ENCODE data around the gene UBASH3A. TPM values are rescaled to one million over a fixed set of nuclear protein-coding genes. Genes with fewer than 3 reads are reported as not detected.

Gene UBASH3A
- polyA plus RNA-seq, 1 donor (not counting 4 experiments of a cell fraction or from before 2014, with no cell fraction given) = not detected

DNA sequence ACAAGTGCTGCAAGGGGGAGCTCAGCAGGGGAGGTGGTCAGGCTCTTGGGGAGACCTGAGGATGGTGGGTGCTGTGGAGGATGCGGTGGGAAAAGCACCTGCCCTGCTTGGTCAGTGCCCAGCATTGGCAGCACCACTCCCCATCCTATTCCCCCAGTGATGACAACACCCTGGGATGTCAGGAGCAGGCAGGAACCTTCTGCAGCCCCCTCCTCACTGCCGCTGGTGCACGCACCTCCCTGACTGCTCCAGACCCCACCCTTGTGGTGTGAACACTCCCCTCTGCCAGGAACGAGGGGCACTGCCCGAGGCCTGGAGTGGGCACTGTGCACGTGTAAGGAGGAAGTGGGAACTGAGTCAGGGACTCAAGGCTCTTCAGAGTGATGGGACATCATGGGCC is 20.4 kb upstream of the UBASH3A start:
- FAIRE-seq (no peak), DNase-seq (ENCODE audit: low read depth, low spot score) (no peak)
- Histone ChIP-seq H3K27me3 (ENCODE audit: control insufficient read depth, extremely low read depth, insufficient read depth, low read length) (no peaks in the 10 kb centered on the region), H3K4me3 (ENCODE audit: control insufficient read depth in 2 of 3, extremely low read depth in 1 of 3, insufficient read depth in 2 of 3, low read depth in 1 of 3, low read length in 3 of 3) (no peak overlapping the region), H3K9me1 (ENCODE audit: control insufficient read depth, extremely low read depth, insufficient read depth, low read length) (no peaks in the 10 kb centered on the region), H2AFZ (ENCODE audit: control insufficient read depth, low read length) (no peak overlapping the region), H4K20me1 (ENCODE audit: control insufficient read depth, extremely low read depth, insufficient read depth, low read length) (no peaks in the 10 kb centered on the region), H3K4me1 (ENCODE audit: control insufficient read depth, extremely low read depth, insufficient read depth, low read length) (no peaks in the 10 kb centered on the region), H3K36me3 (ENCODE audit: control insufficient read depth in 2 of 2, extremely low read depth in 1 of 2, insufficient read depth in 2 of 2, low read length in 2 of 2) (no peaks in the 10 kb centered on the region), H3K9ac (ENCODE audit: control insufficient read depth, extremely low read depth, insufficient read depth, low read length) (no peak overlapping the region), H3K79me2 (ENCODE audit: control insufficient read depth, insufficient read depth, low read length) (no peaks in the 10 kb centered on the region), H3K27ac (ENCODE audit: control insufficient read depth, insufficient read depth, low read length) (no peak overlapping the region), H3K4me2 (ENCODE audit: control insufficient read depth, extremely low read depth, insufficient read depth, low read depth, low read length) (no peak overlapping the region), H3K9me3 (ENCODE audit: control insufficient read depth, low read depth, low read length) (no peaks in the 10 kb centered on the region)
- TF ChIP-seq, protein P1, sequence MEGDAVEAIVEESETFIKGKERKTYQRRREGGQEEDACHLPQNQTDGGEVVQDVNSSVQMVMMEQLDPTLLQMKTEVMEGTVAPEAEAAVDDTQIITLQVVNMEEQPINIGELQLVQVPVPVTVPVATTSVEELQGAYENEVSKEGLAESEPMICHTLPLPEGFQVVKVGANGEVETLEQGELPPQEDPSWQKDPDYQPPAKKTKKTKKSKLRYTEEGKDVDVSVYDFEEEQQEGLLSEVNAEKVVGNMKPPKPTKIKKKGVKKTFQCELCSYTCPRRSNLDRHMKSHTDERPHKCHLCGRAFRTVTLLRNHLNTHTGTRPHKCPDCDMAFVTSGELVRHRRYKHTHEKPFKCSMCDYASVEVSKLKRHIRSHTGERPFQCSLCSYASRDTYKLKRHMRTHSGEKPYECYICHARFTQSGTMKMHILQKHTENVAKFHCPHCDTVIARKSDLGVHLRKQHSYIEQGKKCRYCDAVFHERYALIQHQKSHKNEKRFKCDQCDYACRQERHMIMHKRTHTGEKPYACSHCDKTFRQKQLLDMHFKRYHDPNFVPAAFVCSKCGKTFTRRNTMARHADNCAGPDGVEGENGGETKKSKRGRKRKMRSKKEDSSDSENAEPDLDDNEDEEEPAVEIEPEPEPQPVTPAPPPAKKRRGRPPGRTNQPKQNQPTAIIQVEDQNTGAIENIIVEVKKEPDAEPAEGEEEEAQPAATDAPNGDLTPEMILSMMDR (optimal IDR thresholded peaks at IDR 0.05 in 1 of 3, IDR thresholded peaks at IDR 0.05 in 1 of 3, conservative IDR thresholded peaks at IDR 0.05 in 1 of 3; ENCODE audit: extremely low read depth in 1 of 3, insufficient read depth in 2 of 3, low read length in 3 of 3) = no peak
- no peak for TF ChIP-seq EZH2 (IDR thresholded peaks at IDR 0.05; ENCODE audit: low read length)
- dilution Hi-C loops (cut with MboI; ENCODE audit: extremely low pct_ligation_motif_present, low sequenced_read_pairs) = no loop called here

DNA sequence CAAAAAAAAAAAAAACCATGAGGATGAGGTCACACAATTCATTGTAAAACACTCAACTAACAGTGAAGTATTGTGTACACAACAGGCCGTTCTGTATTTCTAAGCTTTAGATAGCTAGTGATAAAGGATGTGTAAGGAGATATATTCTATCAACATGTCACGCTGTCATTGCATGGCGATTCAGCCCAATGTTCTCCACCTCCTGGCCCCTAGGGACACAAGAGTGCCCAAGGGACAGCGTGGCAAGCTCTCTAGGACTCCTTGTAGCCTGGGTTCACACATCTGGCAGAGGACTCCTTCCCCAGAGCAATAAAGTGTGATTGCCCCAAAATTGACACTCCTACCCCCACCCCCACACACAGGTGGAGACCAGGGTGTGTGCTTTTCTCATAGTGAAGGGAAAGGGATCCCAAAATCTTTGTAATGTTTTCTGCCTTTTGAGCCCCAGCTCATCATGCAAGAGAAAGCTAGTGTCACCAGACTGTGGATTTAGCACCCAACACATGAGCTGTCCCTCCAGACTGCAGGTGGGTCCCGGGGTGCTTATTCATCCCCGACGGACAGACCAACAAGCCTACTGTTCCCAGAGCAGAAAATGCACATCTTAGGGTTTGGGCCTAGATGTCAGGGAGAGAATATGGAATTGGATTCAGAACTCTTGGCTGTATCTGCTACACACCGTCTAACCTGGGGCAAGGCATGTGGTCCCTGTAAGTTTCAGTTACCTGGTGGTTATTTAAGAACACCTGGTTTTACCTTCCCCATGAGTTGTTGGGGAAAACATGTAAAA is 19.4 kb upstream of the UBASH3A start:
- no peaks in the 10 kb centered on the region for H3K79me2 ChIP-seq (ENCODE audit: control insufficient read depth, insufficient read depth, low read length)
- H3K9me1 ChIP-seq (ENCODE audit: control insufficient read depth, extremely low read depth, insufficient read depth, low read length) = no peaks in the 10 kb centered on the region
- no peaks in the 10 kb centered on the region for H3K36me3 ChIP-seq (ENCODE audit: control insufficient read depth in 2 of 2, extremely low read depth in 1 of 2, insufficient read depth in 2 of 2, low read length in 2 of 2)
- no peak overlapping the region for H3K27ac ChIP-seq (ENCODE audit: control insufficient read depth, insufficient read depth, low read length)
- TF ChIP-seq, protein P1 (optimal IDR thresholded peaks at IDR 0.05 in 1 of 3, IDR thresholded peaks at IDR 0.05 in 1 of 3, conservative IDR thresholded peaks at IDR 0.05 in 1 of 3; ENCODE audit: extremely low read depth in 1 of 3, insufficient read depth in 2 of 3, low read length in 3 of 3) = no peak
- TF ChIP-seq EZH2 (IDR thresholded peaks at IDR 0.05; ENCODE audit: low read length) = no peak
- H3K9ac ChIP-seq (ENCODE audit: control insufficient read depth, extremely low read depth, insufficient read depth, low read length) = no peak overlapping the region
- FAIRE-seq (no peak), DNase-seq (ENCODE audit: low read depth, low spot score) (no peak)
- no peaks in the 10 kb centered on the region for H4K20me1 ChIP-seq (ENCODE audit: control insufficient read depth, extremely low read depth, insufficient read depth, low read length)
- H3K4me1 ChIP-seq (ENCODE audit: control insufficient read depth, extremely low read depth, insufficient read depth, low read length) = no peaks in the 10 kb centered on the region
- no peak overlapping the region for H3K4me3 ChIP-seq (ENCODE audit: control insufficient read depth in 2 of 3, extremely low read depth in 1 of 3, insufficient read depth in 2 of 3, low read depth in 1 of 3, low read length in 3 of 3)
- H3K27me3 ChIP-seq (ENCODE audit: control insufficient read depth, extremely low read depth, insufficient read depth, low read length) = no peaks in the 10 kb centered on the region
- no peak overlapping the region for H2AFZ ChIP-seq (ENCODE audit: control insufficient read depth, low read length)
- dilution Hi-C loops (cut with MboI; ENCODE audit: extremely low pct_ligation_motif_present, low sequenced_read_pairs) = no loop called here
- H3K4me2 ChIP-seq (ENCODE audit: control insufficient read depth, extremely low read depth, insufficient read depth, low read depth, low read length) = no peak overlapping the region
- no peaks in the 10 kb centered on the region for H3K9me3 ChIP-seq (ENCODE audit: control insufficient read depth, low read depth, low read length)
